IPS-NIHi7 (cell line): Measurements from ENCODE around the gene OGFR.

Experiments
- DNase-seq: peaks from one replicate; pipeline ENCODE4 v3.0.0; 2012; ENCODE audit warnings: mixed read lengths; ENCODE audit errors: extremely low spot score

OGFR gene

DNA sequence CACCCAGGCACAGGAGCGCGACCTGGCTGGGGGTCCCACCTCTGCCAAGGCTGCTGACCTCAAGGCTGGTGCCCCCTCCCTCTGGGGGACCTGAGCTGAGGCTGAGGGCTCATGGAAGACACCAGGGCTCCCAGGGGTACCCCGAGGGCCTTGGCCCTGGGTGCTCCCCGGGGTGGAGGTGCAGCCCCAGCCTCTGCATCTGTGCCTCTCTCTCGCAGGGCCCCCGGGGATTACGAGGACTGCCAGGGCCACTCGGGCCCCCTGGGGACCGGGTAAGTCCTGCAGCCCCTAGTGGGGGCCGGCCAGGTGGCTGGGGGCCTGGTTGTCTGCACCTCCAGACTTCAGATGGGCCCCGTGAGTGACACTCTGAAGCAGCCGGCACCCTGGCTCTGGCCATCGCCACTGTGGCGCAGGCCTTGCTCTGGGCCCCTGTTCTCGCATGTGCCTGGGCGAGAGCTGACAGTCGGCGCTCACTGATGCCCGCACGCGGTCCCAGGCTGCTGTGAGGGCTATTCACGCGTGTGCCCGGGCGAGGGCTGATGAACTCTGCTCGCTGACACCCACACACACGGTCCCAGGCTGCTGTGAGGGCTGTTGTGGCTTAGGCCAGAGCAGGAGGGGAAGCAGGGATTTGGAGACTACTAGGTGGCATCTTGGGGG lies 21.5 kb downstream of the OGFR start:
- no peak for DNase-seq

DNA sequence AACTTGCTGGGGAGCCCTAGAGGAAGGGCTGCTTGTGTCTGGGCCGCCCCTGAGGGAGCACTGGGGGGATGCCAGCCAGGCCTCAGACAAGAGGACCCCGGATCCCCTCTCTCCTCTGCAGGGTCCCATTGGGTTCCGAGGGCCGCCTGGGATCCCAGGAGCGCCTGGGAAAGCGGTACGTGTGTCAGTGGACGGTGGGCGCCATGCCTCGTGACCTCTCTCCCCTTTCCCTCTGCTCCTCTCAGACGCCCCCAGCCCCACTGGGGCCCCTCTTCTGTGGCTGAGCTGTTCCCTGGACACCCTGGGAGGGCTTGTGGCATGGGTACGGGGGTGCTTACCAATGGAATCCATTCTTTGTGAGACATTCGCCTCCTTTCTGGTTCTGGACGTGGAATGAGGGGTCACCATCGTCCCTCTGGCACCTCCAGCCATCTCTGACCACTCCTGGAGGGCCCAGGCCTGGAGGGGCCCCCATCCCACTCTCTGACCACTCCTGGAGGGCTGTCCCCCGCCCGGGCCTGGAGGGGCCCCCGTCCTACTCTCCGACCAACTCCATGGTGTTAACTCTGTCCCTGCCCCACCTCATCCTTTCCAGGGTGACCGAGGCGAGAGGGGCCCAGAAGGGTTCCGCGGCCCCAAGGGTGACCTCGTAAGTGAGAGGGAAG lies 22.1 kb downstream of the OGFR start:
- no peak for DNase-seq

DNA sequence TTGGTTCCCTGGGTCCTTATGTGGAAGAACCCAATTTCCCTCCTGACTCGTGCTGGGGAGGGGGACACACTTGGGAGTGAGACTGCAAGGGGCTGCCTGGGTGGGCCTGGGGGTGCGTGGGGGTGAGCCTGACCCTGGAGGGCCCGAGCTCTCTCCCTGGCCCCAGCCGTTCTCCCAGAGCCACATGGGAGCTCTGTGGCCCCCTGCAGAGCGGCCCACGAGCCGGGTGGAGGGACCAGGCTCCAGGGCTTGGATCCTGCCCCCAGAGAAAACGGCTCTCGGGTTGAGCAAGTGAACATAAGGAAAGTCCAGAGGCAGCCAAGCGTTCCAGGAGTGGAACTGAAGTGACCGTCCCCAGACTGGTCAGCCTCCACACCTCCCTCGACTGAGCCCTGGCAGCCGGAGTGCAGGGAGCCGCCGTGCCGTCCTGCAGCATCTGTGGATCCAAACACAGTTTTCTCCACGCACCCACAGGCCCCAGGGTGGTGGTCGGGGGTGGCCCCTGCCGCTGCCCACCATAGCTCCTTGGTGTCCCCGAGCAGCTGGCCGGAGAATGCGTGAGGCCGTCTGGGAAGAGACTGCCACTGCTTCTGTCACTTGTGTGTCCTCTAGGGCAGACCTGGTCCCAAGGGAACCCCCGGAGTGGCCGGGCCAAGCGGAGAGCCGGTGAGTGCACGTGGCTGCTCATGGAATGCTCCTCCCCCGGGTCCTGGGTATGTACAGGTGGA lies 22.8 kb downstream of the OGFR start:
- no peak for DNase-seq

DNA sequence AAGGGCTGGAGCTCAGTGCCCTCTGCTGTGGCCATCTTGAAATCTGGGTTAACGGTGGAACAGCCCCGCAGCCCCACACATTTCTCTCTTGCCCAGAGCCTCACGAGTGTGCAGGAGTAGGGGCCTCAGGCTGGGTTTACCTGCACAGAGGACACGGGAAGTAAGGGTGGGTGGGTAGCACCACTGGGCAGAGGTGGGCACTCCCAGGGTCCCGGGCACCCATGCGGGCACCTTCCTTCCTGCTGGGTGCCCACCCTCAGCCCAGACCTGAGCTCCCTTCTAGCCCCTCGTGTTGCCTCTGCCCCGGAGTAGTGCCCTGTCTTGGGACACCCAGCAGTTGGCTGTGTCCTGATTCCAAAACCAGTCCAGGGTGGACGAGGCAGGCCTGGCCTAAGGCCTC lies 23.4 kb downstream of the OGFR start:
- DNase-seq = no peak

DNA sequence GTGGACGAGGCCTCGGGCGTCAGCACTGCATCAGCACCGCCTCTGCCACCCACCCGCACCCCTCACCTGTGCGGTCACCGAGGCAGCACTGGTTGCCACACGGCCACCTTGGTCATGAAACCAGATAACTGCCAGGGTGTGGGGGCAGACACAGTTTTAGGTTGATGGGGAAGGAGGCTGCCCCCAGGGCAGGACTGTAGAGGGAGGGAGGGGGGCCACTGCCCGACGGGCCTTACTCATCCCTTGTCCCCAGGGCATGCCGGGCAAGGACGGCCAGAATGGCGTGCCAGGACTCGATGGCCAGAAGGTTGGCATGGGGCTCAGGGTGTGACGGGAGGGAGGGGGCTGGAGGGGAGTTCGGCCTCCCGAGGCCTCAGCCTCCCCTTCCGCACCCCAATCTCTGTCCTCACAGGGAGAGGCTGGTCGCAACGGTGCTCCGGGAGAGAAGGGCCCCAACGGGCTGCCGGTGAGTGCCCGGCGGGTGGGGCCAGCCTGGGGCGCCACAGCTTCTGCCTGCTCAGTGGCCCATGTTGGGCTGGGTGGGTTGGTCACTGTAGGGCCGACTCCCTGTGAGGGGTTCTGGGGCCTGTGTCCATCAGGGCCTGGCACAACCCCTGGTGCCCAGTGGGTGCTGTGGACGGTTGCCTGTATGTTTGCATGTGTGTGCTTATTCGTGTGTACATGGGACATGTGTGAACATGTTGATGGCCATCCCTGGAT lies 24.0 kb downstream of the OGFR start:
- no peak for DNase-seq

DNA sequence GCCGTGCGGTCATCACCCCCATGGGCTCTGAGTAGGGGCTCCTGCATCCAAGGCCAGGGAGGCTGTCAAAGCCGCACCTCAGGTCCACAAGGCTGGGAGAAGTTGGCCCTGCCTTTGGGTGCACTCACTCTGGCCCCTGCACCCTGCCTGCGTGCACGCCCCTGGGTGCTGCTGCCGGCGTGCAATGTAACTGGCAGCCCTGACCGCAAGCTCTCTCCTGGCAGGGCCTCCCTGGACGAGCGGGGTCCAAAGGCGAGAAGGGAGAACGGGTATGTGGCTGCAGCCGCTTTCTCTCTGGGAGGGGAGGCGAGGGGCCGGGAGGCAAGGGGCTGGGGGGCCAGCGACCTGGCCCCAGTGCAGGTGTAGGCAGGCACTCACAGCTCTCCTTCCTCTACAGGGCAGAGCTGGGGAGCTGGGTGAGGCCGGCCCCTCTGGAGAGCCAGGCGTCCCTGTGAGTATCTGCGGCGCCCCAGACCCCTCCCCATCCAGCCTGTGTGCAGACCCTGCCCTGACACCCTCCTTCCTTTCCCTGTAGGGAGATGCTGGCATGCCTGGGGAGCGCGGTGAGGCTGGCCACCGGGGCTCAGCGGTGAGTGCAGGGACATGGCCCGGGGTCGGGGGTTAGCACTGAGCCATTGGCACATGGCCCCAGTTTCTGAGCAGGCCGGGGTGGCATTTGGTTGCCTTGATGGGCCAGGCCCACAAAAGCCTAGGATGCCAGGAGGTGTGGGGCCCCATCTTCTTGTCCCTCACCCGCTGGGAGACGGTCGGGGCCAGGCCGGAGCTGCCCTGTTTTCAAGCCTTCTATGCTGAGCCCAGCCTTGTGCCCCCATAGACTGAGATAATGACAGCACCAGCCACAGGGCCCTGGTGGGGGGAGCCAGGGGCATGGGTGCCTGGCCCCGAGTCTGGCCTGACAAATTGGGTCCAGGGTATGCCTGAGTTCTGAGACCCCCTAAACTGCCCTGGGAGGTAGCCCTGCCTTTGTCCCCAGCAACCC lies 24.9 kb downstream of the OGFR start:
- no peak for DNase-seq

DNA sequence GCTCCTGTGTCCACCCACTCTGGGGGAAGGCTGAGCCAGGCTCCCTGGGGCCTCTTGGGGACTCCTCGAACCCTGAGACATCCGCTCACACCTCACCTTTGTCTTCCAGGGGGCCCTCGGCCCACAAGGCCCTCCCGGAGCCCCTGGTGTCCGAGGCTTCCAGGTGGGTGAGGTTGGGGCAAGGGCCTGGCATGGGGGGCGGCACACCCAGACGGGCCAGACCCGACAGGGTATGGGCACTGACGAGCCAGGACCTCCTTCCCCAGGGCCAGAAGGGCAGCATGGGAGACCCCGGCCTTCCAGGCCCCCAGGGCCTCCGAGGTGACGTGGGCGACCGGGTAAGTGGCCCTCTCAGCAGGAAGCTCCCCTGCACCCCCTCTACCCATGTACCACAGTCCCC lies 25.6 kb downstream of the OGFR start:
- DNase-seq = no peak

DNA sequence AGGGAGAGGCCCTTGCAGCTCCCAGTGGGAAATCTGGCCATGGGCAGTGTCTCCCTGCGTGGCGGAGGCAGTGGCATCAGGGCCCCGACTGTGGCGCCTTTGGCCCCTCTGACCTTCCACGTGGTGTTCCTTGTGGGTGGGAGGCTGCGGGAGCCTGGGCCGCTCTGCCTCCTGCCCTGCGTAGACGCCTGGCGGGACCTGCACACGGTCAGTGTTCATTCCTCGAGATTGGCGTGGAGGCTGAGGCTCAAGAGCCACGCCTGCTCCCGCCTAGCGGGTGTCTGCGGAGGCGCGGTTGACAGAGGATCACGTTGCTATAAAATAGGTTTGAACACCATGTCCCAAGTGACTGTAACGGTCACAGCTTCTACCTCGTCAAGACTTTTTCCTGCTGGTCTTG lies 26.2 kb downstream of the OGFR start:
- no peak for DNase-seq

DNA sequence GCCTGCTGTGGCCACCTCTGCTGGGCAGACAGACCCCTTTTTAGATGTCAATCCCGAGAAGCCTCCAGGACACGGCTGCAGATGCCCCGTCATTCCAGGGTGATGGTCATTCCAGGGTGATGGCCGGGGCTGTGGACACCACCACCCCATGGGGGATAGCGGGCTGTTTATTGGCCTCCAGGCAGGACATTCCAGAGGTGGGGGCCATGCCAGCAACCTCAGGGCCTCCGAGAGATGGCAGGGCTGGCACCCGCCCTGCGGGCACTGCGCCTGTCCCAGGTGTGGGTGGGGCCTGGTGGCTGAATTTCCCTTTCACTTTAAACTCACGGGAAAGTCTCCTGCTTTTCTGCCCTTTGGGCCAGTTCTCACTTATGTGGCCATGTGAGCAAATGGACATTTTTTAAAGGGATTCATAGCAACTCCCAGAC lies 26.7 kb downstream of the OGFR start:
- DNase-seq = no peak

DNA sequence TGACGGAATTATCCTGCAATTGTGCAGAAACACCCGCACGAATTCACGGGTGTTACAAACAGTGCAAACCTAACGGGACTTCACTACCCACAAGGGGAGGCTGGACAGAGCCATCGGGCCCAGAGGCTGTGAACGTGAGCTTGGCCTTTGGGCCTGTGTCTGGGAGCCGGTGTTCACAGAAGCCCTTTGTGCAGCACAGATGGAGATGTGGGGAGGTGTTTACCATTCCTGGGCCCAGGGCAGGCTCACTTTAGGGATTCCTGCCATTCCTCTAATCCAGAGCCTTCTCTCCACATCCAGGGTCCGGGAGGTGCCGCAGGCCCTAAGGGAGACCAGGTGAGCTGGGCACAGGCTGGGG lies 27.2 kb downstream of the OGFR start:
- DNase-seq = no peak

DNA sequence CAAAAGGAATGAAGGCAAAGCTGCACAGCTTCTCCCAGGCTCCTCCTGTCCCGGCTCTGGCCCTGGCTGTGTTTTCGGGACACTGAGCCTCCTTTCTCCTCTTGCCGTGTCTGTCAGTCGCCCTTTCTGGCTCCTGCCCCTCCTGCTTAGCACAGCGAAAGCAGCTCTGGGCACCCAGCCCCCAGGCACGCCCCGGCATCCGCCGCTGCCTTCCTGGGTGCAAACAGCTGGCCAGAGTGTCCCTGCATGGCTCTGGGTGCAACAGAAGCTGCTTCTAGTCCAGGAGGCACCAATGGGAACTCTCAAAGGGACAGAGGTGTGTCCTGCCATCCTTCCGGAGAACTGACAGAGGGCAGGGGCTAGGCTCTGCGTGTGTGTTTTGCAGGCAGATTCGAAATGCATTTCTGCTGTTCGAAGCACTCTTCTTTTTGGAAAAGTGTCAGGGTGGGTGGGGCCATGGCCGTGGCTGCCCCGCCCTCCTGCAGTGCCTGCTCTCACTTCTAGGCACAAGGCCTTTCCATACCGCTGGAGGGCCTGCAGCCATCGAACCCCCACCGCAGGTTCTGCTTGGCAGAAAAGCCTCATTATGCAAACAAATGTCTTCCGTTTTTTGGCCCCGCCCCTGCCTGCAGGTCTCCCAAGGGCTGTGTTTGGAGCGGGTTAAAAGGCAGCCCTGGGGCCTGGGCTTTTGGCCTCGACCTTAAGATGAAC lies 27.7 kb downstream of the OGFR start:
- DNase-seq = peak; percentile 49

DNA sequence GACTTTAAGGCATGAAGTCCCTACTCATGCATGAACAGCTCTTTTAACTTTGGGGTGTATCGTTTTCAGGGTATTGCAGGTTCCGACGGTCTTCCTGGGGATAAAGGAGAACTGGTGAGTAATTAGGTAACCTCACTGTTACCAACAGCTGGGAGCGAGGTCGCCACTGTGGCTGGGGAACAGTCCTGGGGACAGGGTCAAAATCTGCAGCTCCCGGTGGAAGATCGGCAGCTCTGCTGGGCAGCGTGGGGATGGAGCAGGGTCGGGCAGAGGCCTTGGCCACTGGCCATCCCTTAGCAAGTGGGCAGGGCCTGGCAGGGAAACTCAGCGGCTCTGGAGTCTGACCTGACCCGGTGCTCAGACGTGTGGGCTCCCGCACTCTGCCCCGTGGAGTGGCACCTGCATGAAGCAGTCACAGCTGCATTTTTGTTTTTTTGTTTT lies 28.3 kb downstream of the OGFR start:
- DNase-seq = no peak

DNA sequence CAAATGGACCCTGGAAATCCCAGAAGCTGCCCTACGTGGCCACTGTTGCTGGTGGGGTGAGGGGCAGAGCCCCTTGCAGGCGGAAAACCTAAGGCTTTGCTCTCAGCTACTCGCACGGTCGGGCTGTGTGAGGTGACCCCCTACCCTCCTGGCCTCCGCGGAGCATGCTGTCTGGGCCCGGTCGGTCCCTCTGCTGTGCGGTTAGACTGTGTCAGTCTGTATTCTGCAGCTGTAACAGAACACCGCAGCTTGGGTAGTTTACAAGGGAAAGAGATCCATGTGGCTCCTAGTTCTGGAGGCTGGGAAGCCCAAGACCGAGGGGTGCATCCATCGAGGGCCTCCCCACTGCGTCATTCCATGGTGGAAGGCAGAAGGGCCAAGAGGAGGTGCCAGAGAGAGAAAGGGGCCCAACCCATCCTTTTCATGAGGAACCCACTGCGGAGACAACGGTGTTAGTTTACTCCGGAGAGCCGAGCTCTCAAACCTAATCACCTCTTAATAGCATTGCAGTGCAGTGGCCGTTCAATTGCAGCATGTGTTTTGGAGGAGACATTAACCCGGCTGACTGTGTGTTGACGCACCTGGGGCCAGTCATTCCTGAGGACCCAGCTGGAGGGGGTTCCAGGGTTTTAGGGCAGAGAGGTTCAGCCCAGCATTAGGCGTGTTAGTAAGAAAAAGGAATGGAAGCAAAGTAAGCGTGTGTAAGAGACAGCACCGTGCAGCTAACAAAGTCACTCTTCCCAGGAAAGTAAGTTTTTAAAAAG lies 30.5 kb downstream of the OGFR start:
- no peak for DNase-seq

DNA sequence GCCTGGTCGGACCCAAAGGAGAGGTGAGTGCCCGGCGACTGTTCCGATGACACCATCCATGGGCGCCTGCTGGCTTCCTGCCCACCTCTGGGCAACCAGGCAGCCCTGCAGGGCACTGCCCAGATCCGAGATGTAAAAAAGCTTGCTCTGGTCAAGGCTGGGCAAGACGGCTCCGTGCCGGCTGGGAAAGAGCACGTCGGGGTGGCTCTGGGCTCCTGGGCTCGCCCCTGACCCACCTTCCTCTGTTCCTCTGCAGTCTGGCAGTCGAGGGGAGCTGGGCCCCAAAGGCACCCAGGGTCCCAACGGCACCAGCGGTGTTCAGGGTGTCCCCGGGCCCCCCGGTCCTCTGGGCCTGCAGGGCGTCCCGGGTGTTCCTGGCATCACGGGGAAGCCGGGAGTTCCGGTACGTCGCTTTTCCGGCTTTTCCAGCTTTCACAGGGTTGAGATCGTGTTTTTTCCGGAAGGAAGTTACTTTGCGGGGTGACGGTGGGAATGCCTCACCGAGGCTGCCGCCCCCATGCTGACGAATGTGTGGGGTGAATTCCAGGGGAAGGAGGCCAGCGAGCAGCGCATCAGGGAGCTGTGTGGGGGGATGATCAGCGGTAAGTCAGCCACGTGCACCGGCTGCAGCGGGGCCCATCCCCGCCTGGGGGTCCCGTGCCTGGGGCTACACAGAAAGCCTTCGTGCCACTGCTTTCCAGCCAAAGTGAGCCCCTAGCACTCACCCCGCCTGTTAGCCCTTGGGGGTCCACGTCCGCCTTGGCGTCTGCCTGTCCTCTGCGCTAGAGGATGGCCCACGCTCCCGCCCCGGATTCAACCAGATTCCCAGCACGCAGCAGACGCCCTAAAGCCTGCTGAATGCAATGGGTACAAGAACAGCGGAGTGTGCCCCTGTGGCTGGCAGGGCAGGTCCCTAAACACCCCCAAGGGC lies 31.6 kb downstream of the OGFR start:
- DNase-seq = no peak

DNA sequence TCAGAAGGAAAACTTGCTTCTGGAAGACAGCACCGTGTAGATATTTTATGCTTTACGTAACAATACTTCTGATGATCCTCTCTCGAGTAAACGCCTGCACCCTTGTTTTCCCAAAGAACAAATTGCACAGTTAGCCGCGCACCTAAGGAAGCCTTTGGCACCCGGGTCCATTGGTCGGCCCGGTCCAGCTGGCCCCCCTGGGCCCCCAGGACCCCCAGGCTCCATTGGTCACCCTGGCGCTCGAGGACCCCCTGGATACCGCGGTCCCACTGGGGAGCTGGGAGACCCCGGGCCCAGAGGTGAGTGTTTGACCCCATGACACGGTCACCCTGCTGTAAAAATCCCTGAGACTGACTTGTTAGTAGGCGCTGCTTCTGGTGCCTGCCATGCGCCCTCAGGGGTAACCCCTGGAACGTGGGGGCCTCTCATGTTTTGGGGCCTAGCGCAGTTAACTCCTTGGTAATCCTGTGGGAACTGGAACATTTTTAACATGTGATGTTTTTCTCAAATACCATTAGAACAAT lies 32.4 kb downstream of the OGFR start:
- no peak for DNase-seq

DNA sequence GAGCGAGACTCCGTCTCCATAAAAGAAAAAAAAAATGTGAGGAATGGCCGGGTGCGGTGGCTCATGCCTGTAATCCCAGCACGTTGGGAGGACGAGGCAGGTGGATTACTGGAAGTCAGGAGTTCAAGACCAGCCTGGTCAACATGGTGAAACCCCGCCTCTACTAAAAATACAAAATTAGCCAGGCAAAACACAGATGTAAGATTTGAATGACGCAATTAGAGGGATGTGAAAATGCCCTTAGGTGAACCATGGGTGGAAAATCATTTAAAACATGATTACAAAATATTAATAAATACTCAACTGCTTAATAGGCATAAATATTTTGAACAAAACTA lies 33.1 kb downstream of the OGFR start:
- no peak for DNase-seq

DNA sequence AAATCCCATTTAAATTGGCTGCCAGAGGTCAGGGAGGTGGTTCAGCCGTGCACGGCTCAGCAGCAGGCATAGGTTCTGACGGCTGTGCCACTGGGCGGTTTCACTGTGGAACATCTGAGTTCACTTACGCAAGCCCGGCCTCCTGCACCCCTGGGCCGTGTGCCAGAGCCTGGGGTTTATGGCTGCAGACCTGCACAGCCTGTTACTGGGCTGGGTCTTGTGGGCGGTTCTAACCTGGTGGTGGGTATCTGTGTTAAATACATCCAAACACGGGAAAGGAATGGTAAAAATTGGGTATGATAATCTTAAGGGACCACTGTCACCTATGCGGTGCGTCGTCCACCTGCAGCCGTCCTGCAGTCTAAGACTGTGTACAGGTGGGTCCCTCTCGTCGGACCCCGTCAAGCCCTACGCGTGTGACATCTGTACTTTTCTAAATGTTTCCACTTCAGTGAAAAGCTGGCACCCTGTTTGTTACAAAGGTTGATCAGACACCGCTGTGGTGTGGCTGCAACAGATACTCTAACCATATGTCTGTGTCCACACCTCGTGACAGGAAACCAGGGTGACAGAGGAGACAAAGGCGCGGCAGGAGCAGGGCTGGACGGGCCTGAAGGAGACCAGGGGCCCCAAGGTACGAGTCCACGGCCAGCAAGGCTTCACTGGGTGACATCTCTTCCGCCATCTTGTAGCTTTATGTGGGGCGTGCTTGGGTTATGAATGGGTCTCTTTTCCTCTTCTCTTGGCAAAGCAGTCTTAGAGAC lies 33.7 kb downstream of the OGFR start:
- DNase-seq = no peak

DNA sequence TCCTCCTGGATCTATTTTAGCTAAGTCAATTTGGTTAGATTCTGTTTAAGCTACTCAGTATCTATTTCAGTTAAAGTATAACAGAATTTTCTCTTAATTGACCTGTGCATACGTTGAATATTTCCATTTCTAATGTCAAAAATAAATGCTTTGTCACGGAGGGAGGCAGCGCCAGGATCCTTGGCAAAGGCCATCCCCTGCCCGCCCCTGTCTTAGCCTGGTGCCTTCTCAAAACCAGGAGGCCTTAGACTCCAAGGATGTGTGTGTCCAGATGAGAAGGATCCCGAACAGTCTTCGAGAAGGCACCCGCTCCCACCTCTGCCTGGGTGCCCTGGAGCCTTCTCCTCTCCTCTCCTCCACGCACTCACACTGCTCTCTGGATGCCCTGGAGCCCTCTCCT lies 34.6 kb downstream of the OGFR start:
- no peak for DNase-seq
